GM21515 (cell line): ENCODE data around the gene SMARCC1.
"Not testable (repeated sequence)": the region's sequence is repeated elsewhere in the genome, so short reads cannot be mapped to it uniquely, and the experiment has no call there.

Source experiments
- ATAC-seq: cut with Tn5 transposase; IDR thresholded peaks from one replicate; pipeline ENCODE4 v1.9.1; 2021; ENCODE audit not compliant: unreplicated experiment

Gene SMARCC1

GRCh38 chr3:47772047-47772446 is 9.6 kb downstream of the SMARCC1 start:
- no peak for ATAC-seq

- no peak for ATAC-seq
These were observed 15.5 kb downstream of the SMARCC1 start for GRCh38 chr3:47766186-47766585.

GRCh38 chr3:47762233-47762632 is 19.5 kb downstream of the SMARCC1 start:
- no peak for ATAC-seq

- ATAC-seq = no peak
These were observed 20.6 kb downstream of the SMARCC1 start for GRCh38 chr3:47761046-47761445.

GRCh38 chr3:47760207-47760606 is 21.5 kb downstream of the SMARCC1 start:
- not testable (repeated sequence) for ATAC-seq

- ATAC-seq = no peak
These were observed 23.2 kb downstream of the SMARCC1 start for GRCh38 chr3:47758261-47759025.

GRCh38 chr3:47752716-47753115 is 29.0 kb downstream of the SMARCC1 start:
- ATAC-seq = no peak

GRCh38 chr3:47750811-47751354 is 30.8 kb downstream of the SMARCC1 start:
- not testable (repeated sequence) for ATAC-seq

GRCh38 chr3:47747558-47747957 is 34.1 kb downstream of the SMARCC1 start:
- no peak for ATAC-seq

GRCh38 chr3:47746264-47746663 is 35.4 kb downstream of the SMARCC1 start:
- ATAC-seq = no peak

- ATAC-seq = no peak
These were observed 37.8 kb downstream of the SMARCC1 start for GRCh38 chr3:47743855-47744254.

- ATAC-seq = not testable (repeated sequence)
These were observed 38.3 kb downstream of the SMARCC1 start for GRCh38 chr3:47743352-47743751.

GRCh38 chr3:47741925-47742324 is 39.8 kb downstream of the SMARCC1 start:
- ATAC-seq = no peak

- ATAC-seq = no peak
These were observed 49.5 kb downstream of the SMARCC1 start for GRCh38 chr3:47732143-47732542.

- no peak for ATAC-seq
These were observed 50.6 kb downstream of the SMARCC1 start for GRCh38 chr3:47731061-47731460.

GRCh38 chr3:47722859-47723258 is 58.8 kb downstream of the SMARCC1 start:
- ATAC-seq = no peak

- not testable (repeated sequence) for ATAC-seq
These were observed 64.2 kb downstream of the SMARCC1 start for GRCh38 chr3:47717448-47717847.

- ATAC-seq = no peak
These were observed 65.0 kb downstream of the SMARCC1 start for GRCh38 chr3:47716656-47717055.

- ATAC-seq = no peak
These were observed 65.8 kb downstream of the SMARCC1 start for GRCh38 chr3:47715928-47716327.

GRCh38 chr3:47714606-47715005 is 67.1 kb downstream of the SMARCC1 start:
- ATAC-seq = no peak

- ATAC-seq = no peak
These were observed 68.0 kb downstream of the SMARCC1 start for GRCh38 chr3:47713655-47714054.

GRCh38 chr3:47712398-47712797 is 69.3 kb downstream of the SMARCC1 start:
- ATAC-seq = no peak

- no peak for ATAC-seq
These were observed 70.1 kb downstream of the SMARCC1 start for GRCh38 chr3:47711596-47711995.
